WTC11 (cell line): ENCODE measurements around the gene MRPL54.

Experiments
- ATF1 ChIP-seq: sonication (generic); formaldehyde crosslinking; IDR thresholded peaks from 2 replicates; pipeline ENCODE4 v1.8.1; 2023; ENCODE audit warnings: mild to moderate bottlenecking, moderate library complexity, missing genetic modification reagents
- ELF4 ChIP-seq: sonication (generic); formaldehyde crosslinking; IDR thresholded peaks from 2 replicates; pipeline ENCODE4 v1.8.1; 2022; ENCODE audit warnings: low read depth, mild to moderate bottlenecking, moderate library complexity, missing genetic modification reagents
- NR2C2 ChIP-seq: sonication (generic); formaldehyde crosslinking; IDR thresholded peaks from 2 replicates; pipeline ENCODE4 v1.8.0; 2022; ENCODE audit warnings: mild to moderate bottlenecking, missing genetic modification reagents
- TF ChIP-seq, protein P1 (sequence below): sonication (generic); formaldehyde crosslinking; IDR thresholded peaks from 2 replicates; pipeline ENCODE4 v1.8.0; 2023; ENCODE audit warnings: missing genetic modification reagents
- TF ChIP-seq, protein P2 (sequence below): sonication (generic); formaldehyde crosslinking; IDR thresholded peaks from 2 replicates; pipeline ENCODE4 v1.8.1; 2022; ENCODE audit warnings: low read depth, missing genetic modification reagents, borderline replicate concordance
- TF ChIP-seq, protein P3 (sequence below): fragments of 200-600 bp; IDR thresholded peaks from 2 replicates; pipeline ENCODE4 v1.8.0; 2022; ENCODE audit warnings: antibody characterized with exemption
- TF ChIP-seq, protein P4 (sequence below): sonication (generic); formaldehyde crosslinking; IDR thresholded peaks from 2 replicates; pipeline ENCODE4 v1.8.0; 2022; ENCODE audit warnings: mild to moderate bottlenecking, missing genetic modification reagents
- TF ChIP-seq, protein P5 (sequence below): sonication (generic); formaldehyde crosslinking; IDR thresholded peaks from 2 replicates; pipeline ENCODE4 v1.8.1; 2023; ENCODE audit warnings: mild to moderate bottlenecking, moderate library complexity, missing genetic modification reagents

DNA sequence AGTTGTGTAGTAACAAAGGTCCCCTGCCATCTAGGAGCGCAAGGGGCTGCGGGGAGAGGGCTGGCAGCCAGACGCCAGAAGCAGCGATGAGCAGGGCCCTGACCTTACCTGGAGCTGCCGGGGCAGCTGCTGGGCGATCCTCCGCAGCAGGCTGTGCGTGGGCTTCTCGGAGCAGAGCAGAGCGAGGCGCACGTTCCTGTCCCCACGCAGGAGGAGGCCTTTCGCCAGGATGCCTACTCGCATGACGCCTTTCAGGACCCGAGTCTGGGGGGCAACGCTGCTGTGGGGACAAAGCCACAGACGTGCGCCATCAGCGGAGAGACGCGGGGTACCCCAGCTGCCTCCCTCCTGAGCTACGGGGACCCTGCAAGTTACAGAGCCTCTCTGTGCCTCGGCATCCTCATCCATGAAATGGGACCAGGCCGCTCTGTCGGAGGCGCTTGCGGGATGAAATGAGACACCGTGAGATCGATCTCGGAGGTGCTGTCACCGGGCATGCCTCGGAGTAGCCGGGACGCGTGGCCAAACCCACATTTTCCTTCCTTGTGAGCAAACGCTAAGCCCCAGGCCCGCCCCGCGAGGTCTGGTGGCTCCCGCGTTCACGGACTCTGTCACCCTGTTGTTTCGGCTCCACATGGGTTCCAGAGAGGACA, 54.2 kb downstream of the MRPL54 start:
- TF ChIP-seq, protein P1, sequence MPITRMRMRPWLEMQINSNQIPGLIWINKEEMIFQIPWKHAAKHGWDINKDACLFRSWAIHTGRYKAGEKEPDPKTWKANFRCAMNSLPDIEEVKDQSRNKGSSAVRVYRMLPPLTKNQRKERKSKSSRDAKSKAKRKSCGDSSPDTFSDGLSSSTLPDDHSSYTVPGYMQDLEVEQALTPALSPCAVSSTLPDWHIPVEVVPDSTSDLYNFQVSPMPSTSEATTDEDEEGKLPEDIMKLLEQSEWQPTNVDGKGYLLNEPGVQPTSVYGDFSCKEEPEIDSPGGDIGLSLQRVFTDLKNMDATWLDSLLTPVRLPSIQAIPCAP (CRISPR knock-in tag): no peak
- TF ChIP-seq ELF4 (CRISPR knock-in tag) (no peak), NR2C2 (CRISPR knock-in tag) (no peak), ATF1 (no peak)
- TF ChIP-seq, protein P2, sequence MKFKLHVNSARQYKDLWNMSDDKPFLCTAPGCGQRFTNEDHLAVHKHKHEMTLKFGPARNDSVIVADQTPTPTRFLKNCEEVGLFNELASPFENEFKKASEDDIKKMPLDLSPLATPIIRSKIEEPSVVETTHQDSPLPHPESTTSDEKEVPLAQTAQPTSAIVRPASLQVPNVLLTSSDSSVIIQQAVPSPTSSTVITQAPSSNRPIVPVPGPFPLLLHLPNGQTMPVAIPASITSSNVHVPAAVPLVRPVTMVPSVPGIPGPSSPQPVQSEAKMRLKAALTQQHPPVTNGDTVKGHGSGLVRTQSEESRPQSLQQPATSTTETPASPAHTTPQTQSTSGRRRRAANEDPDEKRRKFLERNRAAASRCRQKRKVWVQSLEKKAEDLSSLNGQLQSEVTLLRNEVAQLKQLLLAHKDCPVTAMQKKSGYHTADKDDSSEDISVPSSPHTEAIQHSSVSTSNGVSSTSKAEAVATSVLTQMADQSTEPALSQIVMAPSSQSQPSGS (CRISPR knock-in tag): no peak
- TF ChIP-seq, protein P3, sequence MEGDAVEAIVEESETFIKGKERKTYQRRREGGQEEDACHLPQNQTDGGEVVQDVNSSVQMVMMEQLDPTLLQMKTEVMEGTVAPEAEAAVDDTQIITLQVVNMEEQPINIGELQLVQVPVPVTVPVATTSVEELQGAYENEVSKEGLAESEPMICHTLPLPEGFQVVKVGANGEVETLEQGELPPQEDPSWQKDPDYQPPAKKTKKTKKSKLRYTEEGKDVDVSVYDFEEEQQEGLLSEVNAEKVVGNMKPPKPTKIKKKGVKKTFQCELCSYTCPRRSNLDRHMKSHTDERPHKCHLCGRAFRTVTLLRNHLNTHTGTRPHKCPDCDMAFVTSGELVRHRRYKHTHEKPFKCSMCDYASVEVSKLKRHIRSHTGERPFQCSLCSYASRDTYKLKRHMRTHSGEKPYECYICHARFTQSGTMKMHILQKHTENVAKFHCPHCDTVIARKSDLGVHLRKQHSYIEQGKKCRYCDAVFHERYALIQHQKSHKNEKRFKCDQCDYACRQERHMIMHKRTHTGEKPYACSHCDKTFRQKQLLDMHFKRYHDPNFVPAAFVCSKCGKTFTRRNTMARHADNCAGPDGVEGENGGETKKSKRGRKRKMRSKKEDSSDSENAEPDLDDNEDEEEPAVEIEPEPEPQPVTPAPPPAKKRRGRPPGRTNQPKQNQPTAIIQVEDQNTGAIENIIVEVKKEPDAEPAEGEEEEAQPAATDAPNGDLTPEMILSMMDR: no peak
- TF ChIP-seq, protein P4, sequence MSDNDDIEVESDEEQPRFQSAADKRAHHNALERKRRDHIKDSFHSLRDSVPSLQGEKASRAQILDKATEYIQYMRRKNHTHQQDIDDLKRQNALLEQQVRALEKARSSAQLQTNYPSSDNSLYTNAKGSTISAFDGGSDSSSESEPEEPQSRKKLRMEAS (CRISPR knock-in tag): no peak
- TF ChIP-seq, protein P5, sequence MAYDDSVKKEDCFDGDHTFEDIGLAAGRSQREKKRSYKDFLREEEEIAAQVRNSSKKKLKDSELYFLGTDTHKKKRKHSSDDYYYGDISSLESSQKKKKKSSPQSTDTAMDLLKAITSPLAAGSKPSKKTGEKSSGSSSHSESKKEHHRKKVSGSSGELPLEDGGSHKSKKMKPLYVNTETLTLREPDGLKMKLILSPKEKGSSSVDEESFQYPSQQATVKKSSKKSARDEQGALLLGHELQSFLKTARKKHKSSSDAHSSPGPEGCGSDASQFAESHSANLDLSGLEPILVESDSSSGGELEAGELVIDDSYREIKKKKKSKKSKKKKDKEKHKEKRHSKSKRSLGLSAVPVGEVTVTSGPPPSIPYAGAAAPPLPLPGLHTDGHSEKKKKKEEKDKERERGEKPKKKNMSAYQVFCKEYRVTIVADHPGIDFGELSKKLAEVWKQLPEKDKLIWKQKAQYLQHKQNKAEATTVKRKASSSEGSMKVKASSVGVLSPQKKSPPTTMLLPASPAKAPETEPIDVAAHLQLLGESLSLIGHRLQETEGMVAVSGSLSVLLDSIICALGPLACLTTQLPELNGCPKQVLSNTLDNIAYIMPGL (CRISPR knock-in tag): no peak
